Progenitor cell of endocrine pancreas (in vitro differentiated cells): ENCODE data around the gene CABLES2. TPM values are rescaled to one million over a fixed set of nuclear protein-coding genes. Genes with fewer than 3 reads are reported as not detected.
A peak's percentile ranks its signal among the peaks of the same experiment; 100 is the strongest.

Experiments
- DNase-seq: peaks from one replicate; pipeline ENCODE4 v3.0.0; 2021; ENCODE audit warnings: low spot score; ENCODE audit not compliant: unreplicated experiment
- H3K27ac Mint-ChIP-seq: 2 replicates; pipeline ENCODE4 v1.8.0; 2021; ENCODE audit warnings: mild to moderate bottlenecking, moderate library complexity, mixed read lengths
- H3K27me3 Mint-ChIP-seq: 2 replicates; pipeline ENCODE4 v1.8.0; 2021; ENCODE audit warnings: mixed read lengths
- H3K36me3 Mint-ChIP-seq: 2 replicates; pipeline ENCODE4 v1.8.0; 2022; ENCODE audit warnings: mixed read lengths; ENCODE audit not compliant: insufficient read depth
- H3K4me1 Mint-ChIP-seq: 2 replicates; pipeline ENCODE4 v1.8.0; 2021; ENCODE audit warnings: low read depth, mixed read lengths
- H3K4me3 Mint-ChIP-seq: 2 replicates; pipeline ENCODE4 v1.8.0; 2021; ENCODE audit warnings: low read depth, mild to moderate bottlenecking, moderate library complexity, mixed read lengths
- H3K9me3 Mint-ChIP-seq: 2 replicates; pipeline ENCODE4 v1.8.0; 2021; ENCODE audit warnings: low read depth, mixed read lengths
- total RNA-seq: library from RNA; stranded (reverse); gene quantifications from 2 replicates; pipeline ENCODE4 v1.2.1, GENCODE V29; 2021
- TF ChIP-seq, protein P1 (sequence below): fragments of 200-600 bp; sonication (generic); IDR thresholded peaks from one replicate; pipeline ENCODE4 v1.5.0; 2021; ENCODE audit warnings: antibody characterized with exemption, mild to moderate bottlenecking; ENCODE audit not compliant: unreplicated experiment

CABLES2 gene
- total RNA-seq, 1 donor from 2014 or later = 21.7 TPM

DNA sequence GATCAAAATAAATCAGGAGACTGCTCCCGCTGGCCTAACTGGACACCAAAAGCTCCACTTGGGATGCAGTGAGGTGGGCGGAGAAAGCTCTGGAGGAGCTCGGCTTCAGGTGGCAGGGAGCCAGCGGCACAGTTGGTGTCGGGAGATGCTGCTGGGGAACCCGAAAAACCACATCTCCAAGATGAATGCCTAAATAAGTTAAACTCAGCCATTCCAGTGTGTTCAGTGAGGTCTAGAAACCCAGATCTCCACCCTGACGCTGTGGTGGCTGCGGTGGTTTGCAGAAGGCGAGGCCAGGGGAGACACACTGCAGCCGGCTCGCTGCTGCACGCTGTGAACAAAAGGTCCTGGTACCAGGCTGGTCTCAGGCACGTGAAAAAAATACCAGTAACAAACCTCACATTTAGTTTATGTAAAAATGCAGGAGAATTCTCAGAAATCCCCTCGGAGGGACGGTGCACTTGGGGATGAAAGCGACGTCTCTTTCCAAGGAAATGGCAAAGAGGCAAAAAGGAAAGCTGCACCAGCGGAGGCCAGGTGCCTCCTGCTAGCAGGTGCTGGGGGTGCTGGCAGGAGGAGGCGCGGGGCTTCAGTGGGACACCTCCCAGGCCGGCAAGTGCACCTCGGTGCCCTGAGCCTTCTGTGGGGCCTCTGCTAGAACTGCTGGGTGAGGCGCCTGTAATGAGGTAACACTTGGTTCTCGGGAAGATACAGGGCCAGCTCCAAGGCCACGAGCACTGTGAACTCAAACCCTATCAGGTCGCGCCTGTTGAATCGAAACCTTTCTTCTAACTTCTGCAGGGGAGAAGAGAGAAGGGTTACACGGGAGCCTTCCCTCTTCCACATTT, 16.5 kb downstream of the CABLES2 start:
- no peaks in the 10 kb centered on the region for H3K9me3 Mint-ChIP-seq
- peaks cover 13% of the 10 kb centered on the region for H3K4me1 Mint-ChIP-seq
- H3K36me3 Mint-ChIP-seq = peaks cover 9% of the 10 kb centered on the region
- DNase-seq = no peak
- no peak overlapping the region for H3K4me3 Mint-ChIP-seq
- TF ChIP-seq, protein P1, sequence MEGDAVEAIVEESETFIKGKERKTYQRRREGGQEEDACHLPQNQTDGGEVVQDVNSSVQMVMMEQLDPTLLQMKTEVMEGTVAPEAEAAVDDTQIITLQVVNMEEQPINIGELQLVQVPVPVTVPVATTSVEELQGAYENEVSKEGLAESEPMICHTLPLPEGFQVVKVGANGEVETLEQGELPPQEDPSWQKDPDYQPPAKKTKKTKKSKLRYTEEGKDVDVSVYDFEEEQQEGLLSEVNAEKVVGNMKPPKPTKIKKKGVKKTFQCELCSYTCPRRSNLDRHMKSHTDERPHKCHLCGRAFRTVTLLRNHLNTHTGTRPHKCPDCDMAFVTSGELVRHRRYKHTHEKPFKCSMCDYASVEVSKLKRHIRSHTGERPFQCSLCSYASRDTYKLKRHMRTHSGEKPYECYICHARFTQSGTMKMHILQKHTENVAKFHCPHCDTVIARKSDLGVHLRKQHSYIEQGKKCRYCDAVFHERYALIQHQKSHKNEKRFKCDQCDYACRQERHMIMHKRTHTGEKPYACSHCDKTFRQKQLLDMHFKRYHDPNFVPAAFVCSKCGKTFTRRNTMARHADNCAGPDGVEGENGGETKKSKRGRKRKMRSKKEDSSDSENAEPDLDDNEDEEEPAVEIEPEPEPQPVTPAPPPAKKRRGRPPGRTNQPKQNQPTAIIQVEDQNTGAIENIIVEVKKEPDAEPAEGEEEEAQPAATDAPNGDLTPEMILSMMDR = no peak
- H3K27me3 Mint-ChIP-seq = no peaks in the 10 kb centered on the region
- H3K27ac Mint-ChIP-seq = peak overlapping the region; percentile 87

DNA sequence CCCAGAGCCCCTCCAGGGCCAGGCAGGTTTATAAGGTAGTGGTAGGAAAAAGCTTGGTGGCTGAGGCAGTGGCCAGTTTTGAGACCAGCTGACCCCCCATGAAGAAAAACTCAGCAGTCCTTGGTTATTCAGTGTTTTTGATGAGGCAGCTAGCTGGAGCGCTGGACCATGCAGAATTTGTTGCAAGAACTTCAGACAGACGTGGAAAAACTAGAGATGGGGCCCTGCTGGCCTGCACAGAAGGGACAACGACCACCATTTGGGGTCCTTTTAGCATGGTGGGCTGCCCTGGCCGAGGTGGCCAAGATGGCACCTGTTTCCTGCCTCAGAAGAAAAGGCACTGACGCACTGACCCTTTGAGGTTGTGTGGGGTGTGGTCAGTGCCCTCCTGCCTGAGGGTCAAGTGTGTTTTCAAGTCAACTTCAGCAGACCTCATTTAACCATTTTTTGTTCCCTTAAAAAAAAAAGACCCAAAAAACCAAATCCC, 17.4 kb downstream of the CABLES2 start:
- H3K4me3 Mint-ChIP-seq = no peak overlapping the region
- H3K4me1 Mint-ChIP-seq = peaks cover 19% of the 10 kb centered on the region
- peaks cover 9% of the 10 kb centered on the region for H3K36me3 Mint-ChIP-seq
- TF ChIP-seq, protein P1 = no peak
- no peaks in the 10 kb centered on the region for H3K9me3 Mint-ChIP-seq
- no peak for DNase-seq
- no peaks in the 10 kb centered on the region for H3K27me3 Mint-ChIP-seq
- H3K27ac Mint-ChIP-seq = no peak overlapping the region

DNA sequence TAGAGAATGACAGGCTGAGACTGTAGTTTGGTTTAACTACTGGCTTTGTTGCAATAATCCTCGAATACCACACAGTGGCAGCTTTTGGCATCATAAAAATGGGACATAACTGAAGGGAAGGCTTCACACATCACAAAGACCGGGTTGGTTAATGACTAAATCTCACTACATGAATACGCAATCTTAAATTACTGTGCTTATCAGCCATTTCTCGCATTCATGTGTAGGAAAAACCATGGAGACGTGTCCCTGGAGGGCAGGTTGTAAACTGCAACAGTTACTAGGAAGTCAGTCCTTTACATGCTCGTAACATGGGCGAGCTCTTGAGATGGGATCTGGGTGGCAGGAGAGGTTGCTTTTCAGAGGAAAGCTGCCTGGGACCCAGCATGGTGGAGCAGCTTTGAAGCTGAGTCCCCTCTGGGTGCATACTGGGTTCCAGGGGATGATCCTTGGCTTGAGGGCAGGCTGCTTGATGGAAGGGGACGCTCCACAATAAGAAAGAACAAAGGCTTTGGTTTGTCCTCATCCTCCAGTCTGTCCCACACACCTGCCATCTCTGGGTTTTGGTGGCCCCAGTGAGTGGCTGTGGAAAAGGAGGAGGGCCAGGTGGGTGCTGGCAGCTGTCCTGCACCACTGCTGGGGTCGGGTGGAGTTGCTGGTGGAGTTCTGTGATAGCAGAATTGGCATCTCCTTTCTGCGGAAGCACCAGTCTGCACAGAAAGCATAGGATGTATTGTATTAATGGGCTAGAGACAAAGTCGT, 18.1 kb downstream of the CABLES2 start:
- H3K27me3 Mint-ChIP-seq = no peaks in the 10 kb centered on the region
- no peaks in the 10 kb centered on the region for H3K9me3 Mint-ChIP-seq
- TF ChIP-seq, protein P1 = peak; percentile 6
- H3K27ac Mint-ChIP-seq = peak overlapping the region; percentile 3
- peaks cover 9% of the 10 kb centered on the region for H3K36me3 Mint-ChIP-seq
- DNase-seq = no peak
- H3K4me3 Mint-ChIP-seq = peak overlapping the region; percentile 80
- peaks cover 19% of the 10 kb centered on the region for H3K4me1 Mint-ChIP-seq

- Mint-ChIP-seq H3K4me1 (peaks cover 19% of the 10 kb centered on the region), H3K9me3 (no peaks in the 10 kb centered on the region), H3K36me3 (peaks cover 9% of the 10 kb centered on the region), H3K27me3 (no peaks in the 10 kb centered on the region), H3K4me3 (peak overlapping the region; percentile 80), H3K27ac (peak overlapping the region; percentile 73)
- TF ChIP-seq, protein P1 = no peak
- no peak for DNase-seq
Measured at GRCh38 chr20:62387933-62388635, 19.0 kb downstream of the CABLES2 start.
